Coronary artery (tissue), 2 donors: ENCODE data around the gene SYCE3.

Source experiments
- DNase-seq: peaks from one replicate; pipeline ENCODE4 v3.0.0-alpha.2; 2017; ENCODE audit warnings: low spot score
- H3K27ac ChIP-seq, 2 donors: fragments of 200-600 bp; sonication (generic); one replicate each; pipeline ENCODE4 v1.5.1; 2016 to 2019
- H3K4me3 ChIP-seq: fragments of 200-600 bp; sonication (generic); 2 replicates; pipeline ENCODE4 v1.5.1; 2016; ENCODE audit warnings: mild to moderate bottlenecking, moderate library complexity
- TF ChIP-seq, protein P1 (sequence below): fragments of 200-600 bp; sonication (generic); IDR thresholded peaks from one replicate; pipeline ENCODE4 v1.5.1; 2019; ENCODE audit warnings: antibody characterized with exemption

The SYCE3 gene

DNA sequence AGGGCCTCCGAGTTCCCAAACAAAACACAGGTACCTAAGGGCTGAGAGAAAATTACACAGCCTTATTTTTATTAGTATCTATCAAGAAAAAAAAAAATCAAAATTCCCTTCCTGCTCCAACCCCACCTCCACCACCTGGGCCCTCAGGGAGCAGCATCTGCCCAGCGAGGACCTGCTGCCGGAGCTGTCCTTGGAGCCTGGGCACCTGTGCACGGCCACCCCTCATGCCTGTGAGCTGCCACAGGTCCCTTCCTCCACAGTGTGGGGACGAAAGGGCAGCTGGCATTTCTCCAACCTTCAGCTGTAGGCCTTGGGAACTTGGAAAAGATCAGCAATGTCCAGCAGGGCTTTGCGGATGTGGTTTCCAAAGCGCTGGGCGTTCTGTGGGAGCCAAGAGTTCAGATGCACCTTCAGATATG, 6.3 kb upstream of the SYCE3 start:
- TF ChIP-seq, protein P1, sequence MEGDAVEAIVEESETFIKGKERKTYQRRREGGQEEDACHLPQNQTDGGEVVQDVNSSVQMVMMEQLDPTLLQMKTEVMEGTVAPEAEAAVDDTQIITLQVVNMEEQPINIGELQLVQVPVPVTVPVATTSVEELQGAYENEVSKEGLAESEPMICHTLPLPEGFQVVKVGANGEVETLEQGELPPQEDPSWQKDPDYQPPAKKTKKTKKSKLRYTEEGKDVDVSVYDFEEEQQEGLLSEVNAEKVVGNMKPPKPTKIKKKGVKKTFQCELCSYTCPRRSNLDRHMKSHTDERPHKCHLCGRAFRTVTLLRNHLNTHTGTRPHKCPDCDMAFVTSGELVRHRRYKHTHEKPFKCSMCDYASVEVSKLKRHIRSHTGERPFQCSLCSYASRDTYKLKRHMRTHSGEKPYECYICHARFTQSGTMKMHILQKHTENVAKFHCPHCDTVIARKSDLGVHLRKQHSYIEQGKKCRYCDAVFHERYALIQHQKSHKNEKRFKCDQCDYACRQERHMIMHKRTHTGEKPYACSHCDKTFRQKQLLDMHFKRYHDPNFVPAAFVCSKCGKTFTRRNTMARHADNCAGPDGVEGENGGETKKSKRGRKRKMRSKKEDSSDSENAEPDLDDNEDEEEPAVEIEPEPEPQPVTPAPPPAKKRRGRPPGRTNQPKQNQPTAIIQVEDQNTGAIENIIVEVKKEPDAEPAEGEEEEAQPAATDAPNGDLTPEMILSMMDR, result no peak
- Histone ChIP-seq H3K27ac (no peak overlapping the region), H3K4me3 (no peak overlapping the region)
- DNase-seq, result no peak

DNA sequence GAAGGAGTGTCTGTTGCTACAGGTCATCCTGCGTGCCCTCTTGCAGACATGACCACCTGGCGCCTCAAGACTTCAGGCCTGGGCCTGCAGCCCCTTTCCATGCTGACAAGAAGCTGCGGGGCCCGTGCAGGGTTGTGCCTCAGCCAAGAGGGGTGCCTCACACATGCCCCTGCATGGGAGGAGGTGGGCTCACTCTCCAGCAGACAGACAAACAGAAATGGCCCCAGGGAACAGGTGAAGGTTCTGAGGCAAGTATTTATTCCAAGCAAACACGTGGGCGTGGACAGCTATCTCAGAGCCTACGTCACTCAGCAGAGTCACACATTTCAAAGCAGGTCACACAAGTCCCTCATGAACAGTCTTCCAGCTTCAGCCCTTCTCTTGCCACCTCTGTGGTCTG, 5.9 kb upstream of the SYCE3 start:
- no peak overlapping the region for H3K4me3 ChIP-seq
- TF ChIP-seq, protein P1, result no peak
- no peak for DNase-seq
- H3K27ac ChIP-seq, result no peak overlapping the region

DNA sequence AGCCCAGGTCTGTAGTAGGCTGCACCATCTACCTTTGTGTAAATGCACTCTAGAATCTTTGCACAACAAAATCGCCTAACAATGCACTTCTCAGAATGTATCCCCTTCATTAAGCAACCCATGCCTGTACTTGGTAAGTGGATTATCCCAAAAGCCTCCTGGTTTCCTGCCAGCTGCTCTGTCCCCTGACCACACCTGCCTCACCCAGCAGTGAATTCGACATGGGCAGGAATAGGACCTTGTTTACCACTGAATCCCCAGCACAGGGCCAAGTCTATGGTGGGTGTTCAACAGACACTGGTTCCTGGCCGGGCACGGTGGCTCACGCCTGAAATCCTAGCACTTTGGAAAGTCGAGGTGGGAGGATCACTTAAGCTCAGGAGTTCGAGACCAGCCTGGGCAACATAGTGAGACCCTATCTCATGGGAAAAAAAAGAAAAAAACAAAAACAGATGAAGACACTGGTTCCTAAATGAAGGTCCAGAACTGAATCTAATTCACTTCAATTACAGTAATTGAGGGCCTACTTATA, 5.1 kb upstream of the SYCE3 start:
- no peak for DNase-seq
- TF ChIP-seq, protein P1, result no peak
- Histone ChIP-seq H3K4me3 (no peak overlapping the region), H3K27ac (no peak overlapping the region)

DNA sequence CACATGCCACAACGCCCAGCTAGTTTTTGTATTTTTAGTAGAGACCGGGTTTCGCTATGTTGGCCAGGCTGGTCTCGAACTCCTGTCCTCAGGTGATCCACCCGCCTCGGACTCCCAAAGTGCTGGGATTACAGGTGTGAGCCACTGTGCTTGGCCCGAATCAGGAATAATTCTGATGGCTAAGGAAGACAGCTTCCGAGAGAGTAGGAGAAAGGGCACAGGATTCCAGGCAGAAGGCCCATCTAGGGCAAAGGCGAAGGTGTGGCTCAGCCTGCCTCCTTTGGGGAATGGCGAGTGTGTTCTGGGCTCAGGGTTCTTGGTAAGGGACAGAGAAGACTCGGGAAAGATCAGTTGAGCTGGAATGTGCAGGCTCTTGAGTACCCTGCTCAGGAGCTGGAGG, 1.6 kb upstream of the SYCE3 start:
- Histone ChIP-seq H3K27ac (no peak overlapping the region), H3K4me3 (no peak overlapping the region)
- DNase-seq, result no peak
- TF ChIP-seq, protein P1, result no peak

DNA sequence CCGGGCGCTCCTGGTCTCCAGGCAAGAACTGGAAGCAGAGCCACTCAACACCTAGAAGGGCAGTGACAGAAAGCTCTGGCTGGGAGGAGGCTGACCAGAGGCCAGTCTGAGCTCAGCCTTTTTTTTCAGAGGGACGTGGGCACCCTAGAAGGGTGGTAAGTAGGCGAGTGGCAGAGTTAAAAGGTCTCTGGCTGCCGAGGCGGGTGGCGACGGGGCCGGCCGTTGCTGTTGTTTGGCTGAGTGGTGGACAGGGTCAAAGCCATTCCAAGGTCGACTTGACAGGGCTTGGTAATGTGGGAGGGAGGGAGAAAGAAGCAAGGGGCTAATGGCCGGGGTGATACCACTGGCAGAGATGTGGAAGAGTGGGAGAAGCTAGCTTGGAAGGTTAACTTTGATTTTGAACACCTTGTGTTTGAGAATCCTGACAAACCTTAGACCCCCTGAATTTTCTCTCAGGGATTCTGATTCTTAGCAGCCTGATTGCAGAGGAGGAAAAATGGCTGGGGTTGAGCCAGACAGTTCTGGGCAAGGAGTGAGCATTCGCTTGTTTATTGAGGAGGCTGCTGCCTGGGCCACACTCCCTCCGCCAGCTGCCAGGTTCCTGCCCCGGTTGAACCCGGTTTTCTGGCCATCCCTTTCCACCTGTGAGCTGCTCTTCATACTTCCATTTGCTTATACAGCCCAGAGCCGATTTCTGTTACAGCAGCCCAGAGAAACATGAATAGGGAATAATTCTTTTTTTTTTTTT, 868 bp upstream of the SYCE3 start:
- TF ChIP-seq, protein P1, result no peak
- DNase-seq, result no peak
- Histone ChIP-seq H3K4me3 (peak overlapping the region; percentile 75), H3K27ac (peak overlapping the region in 1 of 2 donors; percentile 49)

DNA sequence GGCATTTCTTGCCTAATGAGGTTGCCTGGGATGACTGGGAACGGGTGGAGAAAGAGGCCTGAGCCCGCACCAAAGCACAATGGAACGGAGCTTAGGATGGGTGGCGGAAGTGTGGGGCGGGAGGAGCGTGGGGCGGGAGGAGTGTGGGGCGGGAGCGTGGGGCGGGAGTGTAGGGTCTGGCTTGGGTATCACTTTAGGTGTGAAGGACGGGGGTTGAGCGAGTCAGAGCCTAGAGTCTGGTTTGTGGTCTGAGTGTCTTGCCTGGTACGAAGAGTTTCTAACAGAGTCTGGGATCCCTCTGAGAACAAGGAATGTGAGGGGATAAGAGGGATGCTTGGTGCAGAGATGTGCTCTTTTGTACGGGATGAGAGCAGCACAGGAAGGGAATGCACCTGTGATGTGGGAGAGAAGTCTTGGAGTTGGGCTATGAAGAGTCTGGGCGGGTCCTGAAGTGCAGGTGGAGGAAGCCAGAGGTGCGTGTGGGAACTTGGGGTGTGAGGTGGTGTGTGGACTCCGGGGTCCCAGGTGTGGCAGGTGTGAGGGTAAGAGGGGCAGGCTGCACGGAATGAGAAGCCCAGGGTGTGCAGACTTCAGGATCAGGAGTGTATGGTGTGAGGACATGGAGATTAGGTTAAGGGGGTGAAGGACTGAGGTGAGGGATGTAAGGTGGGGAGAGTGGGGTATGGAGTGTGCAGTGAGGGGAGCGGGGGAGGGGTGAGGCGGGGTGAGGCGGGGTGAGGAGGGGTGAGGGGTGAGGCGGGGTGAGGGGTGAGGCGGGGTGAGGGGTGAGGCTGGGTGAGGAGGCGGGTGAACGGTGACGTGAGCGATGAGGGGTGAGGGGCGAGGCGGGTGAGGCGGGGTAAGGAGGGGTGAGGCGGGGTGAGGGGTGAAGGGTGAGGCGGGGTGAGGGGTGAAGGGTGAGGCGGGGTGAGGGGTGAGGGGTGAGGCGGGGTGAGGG, 1.0 kb downstream of the SYCE3 start:
- TF ChIP-seq, protein P1, result no peak
- no peak for DNase-seq

More for the DNA sequence above, 1.0 kb downstream of the SYCE3 start:
- Histone ChIP-seq H3K27ac (no peak overlapping the region), H3K4me3 (no peak overlapping the region)
